Activated naive CD4-positive, alpha-beta T cell treated with anti-CD3 and anti-CD28 coated beads, Interleukin-2, amount 10 ng/mL, durations not matched to agents 7 days and 5 days (primary cell): ENCODE data around the gene TCF12.

Experiments used
- CTCF ChIA-PET: fragments of 350-600 bp; sonication (Branson Sonifier 250); formaldehyde crosslinking; loops from one replicate; lab custom pipeline; 2021; ENCODE audit warnings: antibody characterized with exemption; lab: Charles Lee
- DNase-seq: peaks from one replicate; pipeline ENCODE4 v3.0.0-alpha.2; 2020
- H3K27ac Mint-ChIP-seq: one replicate; pipeline ENCODE4 v1.8.0; 2021; ENCODE audit warnings: mild to moderate bottlenecking, moderate library complexity, mixed read lengths
- H3K27me3 Mint-ChIP-seq: one replicate; pipeline ENCODE4 v1.8.0; 2021; ENCODE audit warnings: mild to moderate bottlenecking, mixed read lengths
- H3K36me3 Mint-ChIP-seq: one replicate; pipeline ENCODE4 v1.8.0; 2021; ENCODE audit warnings: mixed read lengths
- H3K4me1 Mint-ChIP-seq: one replicate; pipeline ENCODE4 v1.8.0; 2021; ENCODE audit warnings: mixed read lengths
- H3K4me3 Mint-ChIP-seq: one replicate; pipeline ENCODE4 v1.8.0; 2021; ENCODE audit warnings: mild to moderate bottlenecking, moderate library complexity, mixed read lengths
- H3K9me3 Mint-ChIP-seq: one replicate; pipeline ENCODE4 v1.8.0; 2021; ENCODE audit warnings: mixed read lengths

Gene TCF12

GRCh38 chr15:56892659-56893363 lies 25.6 kb upstream of the TCF12 start:
- no peak overlapping the region for H3K27ac Mint-ChIP-seq
- H3K4me3 Mint-ChIP-seq, result no peak overlapping the region
- H3K36me3 Mint-ChIP-seq, result peaks cover 2% of the 10 kb centered on the region
- CTCF ChIA-PET, result no interaction called here
- no peak for DNase-seq
- peaks cover 12% of the 10 kb centered on the region for H3K4me1 Mint-ChIP-seq
- H3K27me3 Mint-ChIP-seq, result no peaks in the 10 kb centered on the region
- H3K9me3 Mint-ChIP-seq, result no peaks in the 10 kb centered on the region

DNA sequence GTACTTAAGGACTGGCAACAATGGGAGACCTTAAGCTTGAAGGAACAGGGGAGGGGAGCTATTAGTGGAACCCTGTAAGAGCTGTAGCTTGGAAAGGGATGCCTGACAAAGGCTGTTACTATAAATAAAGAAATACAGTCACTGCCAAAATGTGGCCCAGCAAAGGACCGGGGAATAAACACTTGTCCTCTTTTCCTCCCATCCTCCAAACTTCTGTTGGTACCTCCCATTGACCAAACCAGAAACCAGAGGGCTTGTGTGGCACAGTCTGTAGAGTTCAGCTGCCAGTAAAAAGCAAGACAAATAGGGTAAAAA lies 25.1 kb upstream of the TCF12 start:
- CTCF ChIA-PET, result no interaction called here
- peaks cover 2% of the 10 kb centered on the region for H3K36me3 Mint-ChIP-seq
- no peak overlapping the region for H3K4me3 Mint-ChIP-seq
- no peaks in the 10 kb centered on the region for H3K9me3 Mint-ChIP-seq
- no peak for DNase-seq
- H3K27me3 Mint-ChIP-seq, result no peaks in the 10 kb centered on the region
- H3K4me1 Mint-ChIP-seq, result peaks cover 7% of the 10 kb centered on the region
- no peak overlapping the region for H3K27ac Mint-ChIP-seq

DNA sequence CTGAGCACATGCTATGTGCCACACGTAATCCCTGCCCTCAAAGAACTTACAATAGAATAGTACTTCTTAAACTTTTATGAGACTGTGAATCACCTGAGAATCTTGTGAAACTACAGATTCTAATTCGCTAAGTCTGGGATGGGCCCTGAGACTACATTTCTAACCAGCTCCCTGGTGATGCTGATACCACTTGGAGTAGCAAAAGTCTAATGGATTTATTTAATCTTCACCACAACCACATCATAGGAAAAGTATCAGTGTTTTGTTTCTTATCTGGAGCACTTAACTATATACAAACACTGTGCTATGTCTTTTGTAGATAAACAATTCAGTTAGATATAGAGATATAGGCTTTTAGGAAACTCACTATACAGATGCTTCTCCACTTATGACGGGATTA lies 23.8 kb upstream of the TCF12 start:
- Mint-ChIP-seq H3K27ac (no peak overlapping the region), H3K4me3 (no peak overlapping the region), H3K36me3 (peaks cover 1% of the 10 kb centered on the region), H3K9me3 (no peaks in the 10 kb centered on the region), H3K4me1 (no peaks in the 10 kb centered on the region), H3K27me3 (no peaks in the 10 kb centered on the region)
- CTCF ChIA-PET, result no interaction called here
- no peak for DNase-seq

DNA sequence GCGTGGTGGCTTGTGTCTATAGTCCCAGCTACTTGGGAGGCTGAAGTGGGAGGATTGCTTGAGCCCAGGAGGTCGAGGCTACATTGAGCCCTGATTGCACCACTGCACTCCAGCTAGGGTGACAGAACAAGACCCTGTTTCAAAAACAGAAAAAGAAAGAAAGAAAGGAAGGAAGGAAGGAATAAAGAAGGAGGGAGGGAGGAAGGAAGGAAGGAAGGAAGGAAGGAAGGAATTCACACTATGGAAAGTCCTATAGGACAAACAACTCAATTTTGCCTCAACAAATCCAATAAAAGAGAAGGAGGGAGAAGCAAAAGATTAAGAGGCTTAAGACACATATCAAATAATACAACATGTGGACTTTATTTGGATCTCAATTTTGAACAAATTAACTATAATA lies 16.5 kb upstream of the TCF12 start:
- no peak overlapping the region for H3K4me3 Mint-ChIP-seq
- peaks cover 3% of the 10 kb centered on the region for H3K4me1 Mint-ChIP-seq
- no peak overlapping the region for H3K27ac Mint-ChIP-seq
- CTCF ChIA-PET, result no interaction called here
- DNase-seq, result no peak
- H3K36me3 Mint-ChIP-seq, result peaks cover 2% of the 10 kb centered on the region
- no peaks in the 10 kb centered on the region for H3K9me3 Mint-ChIP-seq
- no peaks in the 10 kb centered on the region for H3K27me3 Mint-ChIP-seq

DNA sequence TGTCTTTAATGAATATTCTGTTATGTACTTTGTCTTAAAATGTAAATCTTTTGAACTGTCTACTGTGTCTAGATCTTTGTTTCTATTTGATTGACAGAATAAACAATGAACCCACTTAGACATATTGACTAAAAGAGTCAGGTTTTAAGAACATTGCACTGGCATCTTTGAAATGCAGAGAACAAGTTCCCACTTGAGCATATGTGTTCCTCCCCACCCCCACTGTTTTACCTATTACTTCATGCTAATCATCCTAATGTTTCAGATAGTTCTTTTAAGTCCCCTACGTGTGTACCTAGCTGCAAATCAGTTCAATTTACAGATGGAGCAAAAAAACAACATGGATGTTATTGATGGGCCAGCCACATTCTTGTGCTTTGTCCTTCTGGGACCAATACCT lies 11.7 kb upstream of the TCF12 start:
- CTCF ChIA-PET, result interaction anchor here (1.2 kb wide), 1 partner anchor 416 kb away, joined by 3 read pairs; no protein-coding TSS in a partner anchor
- Mint-ChIP-seq H3K4me3 (no peak overlapping the region), H3K27ac (no peak overlapping the region), H3K9me3 (no peaks in the 10 kb centered on the region), H3K36me3 (peaks cover 2% of the 10 kb centered on the region), H3K4me1 (peaks cover 9% of the 10 kb centered on the region), H3K27me3 (no peaks in the 10 kb centered on the region)
- DNase-seq, result no peak

GRCh38 chr15:56910801-56911200 lies 7.6 kb upstream of the TCF12 start:
- no peak overlapping the region for H3K27ac Mint-ChIP-seq
- H3K9me3 Mint-ChIP-seq, result no peaks in the 10 kb centered on the region
- H3K4me3 Mint-ChIP-seq, result no peak overlapping the region
- no peak for DNase-seq
- no peaks in the 10 kb centered on the region for H3K36me3 Mint-ChIP-seq
- CTCF ChIA-PET, result no interaction called here
- peaks cover 13% of the 10 kb centered on the region for H3K4me1 Mint-ChIP-seq
- H3K27me3 Mint-ChIP-seq, result no peaks in the 10 kb centered on the region

GRCh38 chr15:56913241-56913640 lies 5.2 kb upstream of the TCF12 start:
- no peak for DNase-seq
- Mint-ChIP-seq H3K4me3 (no peak overlapping the region), H3K9me3 (no peaks in the 10 kb centered on the region), H3K27me3 (no peaks in the 10 kb centered on the region), H3K27ac (no peak overlapping the region), H3K36me3 (peaks cover 4% of the 10 kb centered on the region), H3K4me1 (peaks cover 20% of the 10 kb centered on the region)
- CTCF ChIA-PET, result no interaction called here

DNA sequence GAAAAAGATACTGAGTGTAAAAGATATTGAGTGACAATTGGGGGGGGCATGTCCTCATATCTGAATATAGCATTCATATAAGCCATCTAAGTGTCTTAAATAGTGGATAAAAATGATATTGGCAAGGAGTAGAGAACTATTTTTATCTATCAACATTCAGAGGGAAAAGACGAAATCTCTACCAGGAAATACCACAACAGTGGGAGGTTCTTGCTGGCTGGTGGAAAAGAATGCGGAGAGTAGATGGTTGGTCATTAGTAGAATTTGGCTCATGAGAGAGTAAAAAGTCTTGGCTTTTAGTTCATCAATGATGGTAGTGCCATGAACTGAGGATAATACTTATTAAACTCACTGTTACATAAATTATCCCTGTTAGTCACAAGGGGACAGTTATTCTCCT lies 4.8 kb upstream of the TCF12 start:
- Mint-ChIP-seq H3K9me3 (no peaks in the 10 kb centered on the region), H3K4me3 (no peak overlapping the region), H3K27ac (no peak overlapping the region), H3K4me1 (peaks cover 20% of the 10 kb centered on the region), H3K36me3 (peaks cover 4% of the 10 kb centered on the region), H3K27me3 (no peaks in the 10 kb centered on the region)
- DNase-seq, result no peak
- CTCF ChIA-PET, result no interaction called here

- H3K9me3 Mint-ChIP-seq, result no peaks in the 10 kb centered on the region
- CTCF ChIA-PET, result no interaction called here
- no peak overlapping the region for H3K27ac Mint-ChIP-seq
- H3K4me1 Mint-ChIP-seq, result peaks cover 33% of the 10 kb centered on the region
- no peak overlapping the region for H3K4me3 Mint-ChIP-seq
- peaks cover 10% of the 10 kb centered on the region for H3K36me3 Mint-ChIP-seq
- no peaks in the 10 kb centered on the region for H3K27me3 Mint-ChIP-seq
- no peak for DNase-seq
Observed at GRCh38 chr15:56915888-56916287, 2.6 kb upstream of the TCF12 start.

DNA sequence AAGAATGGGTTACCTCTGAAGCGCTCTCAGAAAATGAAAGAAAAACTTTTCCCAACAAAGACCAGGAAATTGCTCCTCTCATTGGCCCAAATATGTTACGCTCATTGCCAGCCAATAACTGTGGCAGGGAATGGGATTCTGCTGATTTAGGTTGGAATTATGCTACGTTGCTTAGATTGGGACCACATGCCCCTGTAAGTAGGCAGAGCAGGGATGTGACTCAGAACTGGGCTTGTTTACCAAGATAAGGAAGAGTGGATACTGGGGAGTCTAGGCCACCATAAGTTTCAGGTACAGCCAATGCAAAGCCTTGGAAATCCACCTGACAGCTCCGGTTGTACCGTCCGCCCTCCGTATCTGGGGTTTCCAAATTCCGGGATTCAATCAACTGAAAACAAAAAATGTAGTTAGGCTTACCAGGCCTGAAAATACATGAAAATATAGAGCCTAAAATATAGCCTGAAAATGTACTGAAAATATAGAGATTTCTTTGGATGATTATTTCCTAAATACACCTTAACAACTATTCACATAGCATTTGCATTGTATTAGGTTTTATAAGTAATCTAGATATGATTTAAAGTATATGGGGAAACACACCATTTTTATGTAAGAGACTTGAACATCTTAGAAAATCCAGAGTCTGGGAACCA lies 1.5 kb upstream of the TCF12 start:
- CTCF ChIA-PET, result no interaction called here
- H3K9me3 Mint-ChIP-seq, result no peaks in the 10 kb centered on the region
- no peaks in the 10 kb centered on the region for H3K27me3 Mint-ChIP-seq
- H3K27ac Mint-ChIP-seq, result no peak overlapping the region
- no peak for DNase-seq
- H3K36me3 Mint-ChIP-seq, result peaks cover 12% of the 10 kb centered on the region
- H3K4me1 Mint-ChIP-seq, result peaks cover 34% of the 10 kb centered on the region
- H3K4me3 Mint-ChIP-seq, result no peak overlapping the region

DNA sequence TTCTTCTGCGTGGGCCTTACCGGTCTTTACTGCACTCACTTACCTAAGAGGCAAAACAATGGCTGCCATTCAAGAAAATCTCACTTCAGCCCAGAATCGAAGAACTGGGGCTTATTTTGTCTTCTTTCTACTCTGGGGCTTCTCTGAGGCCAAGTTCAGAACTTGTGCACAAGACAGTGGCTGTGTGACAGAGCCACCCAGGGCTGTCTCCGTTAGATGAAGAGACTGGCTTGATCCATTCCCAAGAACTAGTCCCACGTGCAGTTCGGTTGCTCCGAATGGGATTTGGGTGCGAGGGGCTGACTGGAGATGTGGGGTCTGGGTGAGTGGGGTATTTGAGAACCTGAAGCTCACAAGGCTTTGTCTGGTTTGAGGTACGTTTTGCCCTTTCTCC lies 795 bp upstream of the TCF12 start:
- DNase-seq, result no peak
- Mint-ChIP-seq H3K36me3 (peaks cover 17% of the 10 kb centered on the region), H3K27ac (peak overlapping the region; percentile 82), H3K9me3 (no peaks in the 10 kb centered on the region), H3K4me1 (peaks cover 32% of the 10 kb centered on the region), H3K27me3 (no peaks in the 10 kb centered on the region), H3K4me3 (peak overlapping the region; percentile 76)
- CTCF ChIA-PET, result interaction anchor here (1.0 to 1.3 kb wide), 4 partner anchors 11 to 389 kb away, joined by 3 to 7 read pairs (median 4); no protein-coding TSS in a partner anchor

GRCh38 chr15:56919031-56919608 lies 676 bp downstream of the TCF12 start:
- Mint-ChIP-seq H3K36me3 (peaks cover 29% of the 10 kb centered on the region), H3K27ac (peak overlapping the region; percentile 84), H3K4me1 (peaks cover 37% of the 10 kb centered on the region), H3K4me3 (peak overlapping the region; percentile 77), H3K9me3 (no peaks in the 10 kb centered on the region), H3K27me3 (no peaks in the 10 kb centered on the region)
- CTCF ChIA-PET, result interaction anchor here (1.0 to 1.4 kb wide), 3 partner anchors 31 to 217 kb away, joined by 3 to 4 read pairs (median 3); no protein-coding TSS in a partner anchor
- peak; percentile 63 for DNase-seq

DNA sequence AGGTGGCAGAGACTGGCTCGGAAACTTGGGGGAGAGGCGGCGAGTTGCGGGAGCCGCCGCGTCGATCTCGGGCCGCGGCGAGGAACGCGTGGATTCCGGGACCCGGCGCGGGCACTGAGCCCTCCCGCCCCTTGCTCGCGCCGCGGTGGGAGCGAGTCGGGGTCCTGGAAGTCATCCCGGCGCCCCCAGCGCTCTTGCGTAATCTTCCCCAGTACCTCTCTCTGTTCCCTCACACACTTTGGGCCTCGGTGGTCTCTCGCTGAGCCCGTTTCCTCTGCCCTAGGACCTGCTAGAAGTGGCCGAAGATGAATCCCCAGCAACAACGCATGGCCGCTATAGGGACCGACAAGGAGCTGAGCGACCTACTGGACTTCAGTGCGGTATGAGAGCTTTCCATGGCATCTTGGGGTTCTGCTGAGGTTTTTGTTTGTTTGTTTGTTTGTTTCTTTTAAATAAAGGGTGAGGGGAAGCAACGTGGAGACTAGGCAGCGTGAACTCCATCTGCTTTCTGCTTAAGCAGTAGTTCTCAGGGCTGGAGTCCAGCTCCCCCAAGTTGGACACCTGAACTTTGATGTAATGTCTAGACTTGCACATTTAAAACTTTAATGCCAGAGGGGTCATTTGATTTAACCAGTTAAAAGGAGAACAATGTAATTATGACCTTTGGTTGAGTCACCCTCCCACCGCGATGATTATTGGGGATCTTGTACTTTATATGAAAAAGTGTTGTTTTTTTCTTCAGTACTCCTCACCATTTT lies 1.3 kb downstream of the TCF12 start:
- H3K36me3 Mint-ChIP-seq, result peaks cover 34% of the 10 kb centered on the region
- CTCF ChIA-PET, result interaction anchor here (1.4 kb wide), 1 partner anchor 213 kb away, joined by 3 read pairs; no protein-coding TSS in a partner anchor
- no peaks in the 10 kb centered on the region for H3K27me3 Mint-ChIP-seq
- H3K27ac Mint-ChIP-seq, result peak overlapping the region; percentile 79
- peak overlapping the region; percentile 77 for H3K4me3 Mint-ChIP-seq
- H3K9me3 Mint-ChIP-seq, result no peaks in the 10 kb centered on the region
- H3K4me1 Mint-ChIP-seq, result peaks cover 37% of the 10 kb centered on the region
- DNase-seq, result peak; percentile 20

DNA sequence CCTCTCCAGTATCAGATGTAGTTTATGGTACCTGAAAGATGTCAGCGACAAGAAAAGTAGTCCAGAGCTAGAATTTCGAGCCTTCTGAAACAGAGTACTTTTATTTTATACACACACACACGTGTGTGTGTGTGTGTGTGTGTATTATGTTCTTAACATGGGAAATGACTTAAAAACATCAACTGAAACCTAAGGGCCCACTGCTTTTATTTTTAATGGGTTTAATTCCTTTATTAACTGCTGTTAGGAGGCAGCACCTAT lies 1.9 kb downstream of the TCF12 start:
- Mint-ChIP-seq H3K36me3 (peaks cover 34% of the 10 kb centered on the region), H3K4me3 (peak overlapping the region; percentile 77), H3K9me3 (no peaks in the 10 kb centered on the region), H3K27me3 (no peaks in the 10 kb centered on the region), H3K27ac (peak overlapping the region; percentile 79), H3K4me1 (peaks cover 37% of the 10 kb centered on the region)
- CTCF ChIA-PET, result no interaction called here
- no peak for DNase-seq
